NCI-H510A treated with DMSO at 0.1 percent for 48 hours (cell line): ENCODE data around the gene ENSA.
"Not testable (repeated sequence)": the region's sequence is repeated elsewhere in the genome, so short reads cannot be mapped to it uniquely, and the experiment has no call there.

Experiments
- DNase-seq: peaks from one replicate; lab custom pipeline; 2025; lab: John Stamatoyannopoulos, UW

Gene ENSA

DNA sequence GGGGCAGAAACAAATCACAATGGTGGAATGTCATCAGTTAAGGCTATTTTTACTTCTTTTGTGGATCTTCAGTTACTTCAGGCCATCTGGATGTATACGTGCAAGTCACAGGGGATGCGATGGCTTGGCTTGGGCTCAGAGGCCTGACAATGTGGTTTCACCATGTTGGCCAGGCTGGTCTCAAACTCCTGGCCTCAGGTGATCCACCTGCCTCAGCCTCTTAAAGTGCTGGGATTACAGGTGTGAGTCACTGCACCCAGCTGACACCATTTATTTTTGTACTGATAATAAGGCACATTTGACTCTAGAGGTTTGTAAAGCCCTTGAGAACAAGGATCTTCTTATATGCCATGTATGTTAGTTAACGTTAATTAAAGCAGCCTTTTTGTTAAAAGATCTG is 48.4 kb downstream of the ENSA start:
- not testable (repeated sequence) for DNase-seq

DNA sequence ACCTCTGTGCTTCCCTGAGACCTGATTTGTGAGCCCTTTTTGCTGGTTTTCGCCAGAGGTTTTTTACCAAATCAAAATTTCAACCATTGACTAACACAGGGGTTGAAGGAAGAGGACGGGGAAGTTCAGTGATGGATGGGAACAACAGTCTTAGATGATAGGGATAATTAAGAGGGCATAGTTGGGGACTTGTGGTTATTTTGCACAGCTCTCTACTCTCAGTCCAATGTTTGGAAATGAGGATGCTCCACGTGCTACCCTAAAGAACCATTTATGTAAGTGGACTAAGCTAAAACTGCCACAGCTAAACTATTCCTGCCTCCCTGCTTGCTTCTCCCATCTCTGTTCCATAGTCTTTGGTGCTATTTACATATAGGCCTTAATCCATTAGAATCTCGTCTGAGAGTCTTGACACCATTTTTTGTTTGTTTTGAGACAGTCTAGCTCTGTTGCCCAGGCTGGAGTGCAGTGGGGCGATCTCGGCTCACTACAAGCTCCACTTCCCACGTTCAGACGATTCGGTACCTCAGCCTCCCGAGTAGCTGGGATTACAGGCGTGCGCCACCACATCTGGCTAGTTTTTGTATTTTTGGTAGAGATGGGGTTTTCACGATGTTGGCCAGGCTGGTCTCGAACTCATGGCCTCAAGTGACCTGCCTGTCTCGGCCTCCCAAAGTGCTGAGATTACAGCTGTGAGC is 49.3 kb downstream of the ENSA start:
- no peak for DNase-seq

- DNase-seq = peak; percentile 91
Measured at GRCh38 chr1:150579110-150579944, 50.1 kb downstream of the ENSA start, which contains the start of gene MCL1. Gene MCL1, minus strand, starts transcription at chr1:150579610. Its CDS starts 80 bp downstream, at chr1:150579530.

DNA sequence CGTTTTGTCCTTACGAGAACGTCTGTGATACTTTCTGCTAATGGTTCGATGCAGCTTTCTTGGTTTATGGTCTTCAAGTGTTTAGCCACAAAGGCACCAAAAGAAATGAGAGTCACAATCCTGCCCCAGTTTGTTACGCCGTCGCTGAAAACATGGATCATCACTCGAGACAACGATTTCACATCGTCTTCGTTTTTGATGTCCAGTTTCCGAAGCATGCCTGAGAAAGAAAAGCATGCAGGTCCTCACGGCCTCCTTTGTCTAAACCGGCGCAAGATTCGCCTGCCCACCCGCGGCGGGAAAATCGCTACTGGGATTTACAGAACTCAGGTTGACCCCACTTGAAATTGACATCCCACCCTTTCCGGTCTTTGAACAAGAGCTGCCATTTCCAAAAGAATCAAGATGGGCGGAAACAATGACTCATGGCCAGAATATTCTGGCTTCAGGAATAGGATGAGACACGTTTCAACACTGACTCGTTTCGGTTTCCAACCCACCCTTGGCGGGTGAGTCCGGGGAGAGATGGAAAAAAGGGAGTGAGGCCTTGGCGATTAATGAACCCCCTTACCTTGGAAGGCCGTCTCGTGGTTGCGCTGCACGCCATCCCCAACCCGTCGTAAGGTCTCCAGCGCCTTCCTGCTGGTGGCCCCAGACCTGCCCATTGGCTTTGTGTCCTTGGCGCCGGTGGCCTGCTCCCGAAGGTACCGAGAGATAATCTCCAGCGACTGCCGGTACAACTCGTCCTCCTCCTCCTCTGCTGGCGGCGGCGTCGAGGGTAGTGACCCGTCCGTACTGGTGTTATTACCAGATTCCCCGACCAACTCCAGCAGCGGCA is 50.9 kb downstream of the ENSA start:
- DNase-seq = no peak

GRCh38 chr1:150577557-150578271 is 51.7 kb downstream of the ENSA start:
- peak; percentile 50 for DNase-seq

GRCh38 chr1:150576794-150577556 is 52.4 kb downstream of the ENSA start:
- no peak for DNase-seq

GRCh38 chr1:150576367-150576711 is 53.1 kb downstream of the ENSA start:
- no peak for DNase-seq

DNA sequence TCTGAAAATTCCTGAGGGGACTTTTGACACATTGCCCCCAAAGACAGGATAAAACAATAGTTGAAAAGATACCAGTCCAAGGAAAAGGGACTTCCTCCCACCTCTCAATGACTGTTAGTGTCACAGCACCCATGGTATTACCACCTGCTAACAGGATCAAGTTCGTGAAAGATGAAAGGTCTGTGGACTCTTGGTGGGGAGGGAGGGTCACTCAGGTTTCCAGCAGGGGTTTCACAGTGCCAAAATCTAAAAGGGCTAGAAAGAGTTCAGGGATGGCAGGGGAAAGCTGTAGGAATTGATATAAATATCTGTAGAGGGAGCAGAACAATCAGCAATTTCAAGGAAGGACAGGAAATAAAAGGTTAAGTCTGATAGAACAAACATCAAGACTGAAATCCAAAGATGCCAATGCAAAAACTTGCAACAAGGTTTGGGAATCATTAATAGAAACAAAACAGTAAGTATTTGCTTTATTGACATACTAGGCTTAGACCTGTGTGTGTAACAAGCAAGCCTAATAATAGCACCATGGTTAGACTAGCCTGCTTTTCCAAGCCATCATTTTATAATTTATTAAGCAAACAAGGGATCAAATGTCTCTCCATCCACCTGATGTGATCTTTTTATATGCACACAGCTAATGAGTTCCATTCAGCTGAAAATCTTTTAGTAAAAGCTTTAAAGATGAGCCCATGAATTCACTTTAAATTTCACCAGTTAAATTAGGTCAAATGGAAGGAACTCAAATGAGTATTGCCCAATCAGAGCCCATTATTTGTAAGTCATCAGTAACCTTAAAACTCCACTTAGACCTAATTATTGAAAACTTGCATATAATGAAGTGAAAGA is 53.7 kb downstream of the ENSA start:
- DNase-seq = peak; percentile 61

DNA sequence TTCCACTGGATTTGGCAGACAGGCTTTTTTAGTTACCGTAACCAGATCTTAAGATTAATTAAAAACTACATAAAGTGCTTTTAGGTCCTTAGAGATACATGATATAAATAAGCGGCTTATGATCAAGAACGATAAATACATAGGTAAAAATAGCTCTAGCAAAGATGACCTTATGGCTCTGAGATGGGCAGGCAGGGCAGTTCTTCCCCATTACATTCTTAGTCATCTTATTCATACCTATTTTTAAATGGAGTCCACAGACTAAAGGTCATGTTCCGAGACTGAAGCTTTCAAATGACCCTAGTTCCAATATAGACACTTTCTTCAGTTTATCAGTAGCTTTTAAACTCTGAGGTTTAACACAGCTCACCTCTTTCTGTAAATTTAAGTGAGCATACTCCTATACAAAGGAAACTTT is 54.3 kb downstream of the ENSA start:
- no peak for DNase-seq

GRCh38 chr1:150574260-150575071 is 54.9 kb downstream of the ENSA start:
- DNase-seq = no peak

DNA sequence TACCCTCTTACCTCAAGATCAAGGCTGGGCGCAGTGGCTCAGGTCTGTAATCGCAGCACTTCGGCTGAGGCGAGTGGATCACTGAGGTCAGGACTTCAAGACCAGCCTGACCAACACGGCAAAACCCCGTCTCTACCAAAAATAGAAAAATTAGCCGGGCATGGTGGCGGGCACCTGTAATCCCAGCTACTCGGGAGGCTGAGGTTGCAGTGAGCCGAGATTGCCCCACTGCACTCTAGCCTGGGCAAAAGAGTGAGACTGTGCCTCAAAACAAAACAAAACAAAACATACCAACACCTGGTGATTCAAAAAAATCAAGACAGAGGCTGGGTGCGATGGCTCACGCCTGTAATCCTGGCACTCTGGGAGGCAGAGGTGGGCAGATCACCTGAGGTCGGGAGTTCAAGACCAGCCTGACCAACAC is 55.8 kb downstream of the ENSA start:
- DNase-seq = not testable (repeated sequence)

DNA sequence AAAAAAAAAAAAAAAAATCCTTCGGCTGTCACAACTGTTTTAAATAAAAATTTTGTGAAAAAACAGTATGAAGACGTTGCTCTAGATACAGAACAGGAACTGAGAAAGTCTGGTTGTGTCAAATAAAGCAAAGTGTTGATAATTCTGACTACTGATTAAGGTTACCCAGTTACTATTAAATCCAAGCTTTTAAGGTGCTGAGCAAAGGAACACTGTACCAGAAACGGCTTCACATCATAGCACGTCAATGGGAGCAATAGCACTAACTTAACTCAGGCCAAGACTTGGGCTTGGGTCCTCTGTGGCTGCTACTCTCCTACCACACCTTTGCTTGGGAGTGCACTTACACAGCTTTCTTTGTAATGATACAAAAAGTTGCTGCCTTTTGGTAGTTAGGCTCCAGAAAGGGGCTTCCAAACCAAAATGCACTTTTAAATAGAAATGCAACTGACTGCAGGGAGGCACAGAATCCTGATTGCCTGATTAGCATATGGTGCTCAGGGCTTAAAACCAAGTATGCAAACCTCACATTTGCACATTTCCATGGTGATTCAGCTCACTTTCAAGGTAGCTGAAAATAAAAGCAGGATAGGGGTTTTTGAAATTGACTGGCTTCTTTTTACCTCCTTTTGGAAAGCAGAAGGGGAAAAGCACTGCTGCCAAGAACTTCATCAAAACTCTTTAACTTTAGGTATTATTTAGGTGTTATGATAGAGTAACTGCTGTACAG is 56.3 kb downstream of the ENSA start:
- no peak for DNase-seq
